Activated naive CD4-positive, alpha-beta T cell treated with anti-CD3 and anti-CD28 coated beads, Interleukin-2, amount 10 ng/mL, durations not matched to agents 7 days and 5 days (primary cell): ENCODE data around the gene STRN4.
"Not testable (repeated sequence)": the region's sequence is repeated elsewhere in the genome, so short reads cannot be mapped to it uniquely, and the experiment has no call there.

Source experiments
- CTCF ChIA-PET: fragments of 350-600 bp; sonication (Branson Sonifier 250); formaldehyde crosslinking; loops from one replicate; lab custom pipeline; 2021; ENCODE audit warnings: antibody characterized with exemption; lab: Charles Lee
- DNase-seq: peaks from one replicate; pipeline ENCODE4 v3.0.0-alpha.2; 2020
- H3K27ac Mint-ChIP-seq: one replicate; pipeline ENCODE4 v1.8.0; 2021; ENCODE audit warnings: mild to moderate bottlenecking, moderate library complexity, mixed read lengths
- H3K27me3 Mint-ChIP-seq: one replicate; pipeline ENCODE4 v1.8.0; 2021; ENCODE audit warnings: mild to moderate bottlenecking, mixed read lengths
- H3K36me3 Mint-ChIP-seq: one replicate; pipeline ENCODE4 v1.8.0; 2021; ENCODE audit warnings: mixed read lengths
- H3K4me1 Mint-ChIP-seq: one replicate; pipeline ENCODE4 v1.8.0; 2021; ENCODE audit warnings: mixed read lengths
- H3K4me3 Mint-ChIP-seq: one replicate; pipeline ENCODE4 v1.8.0; 2021; ENCODE audit warnings: mild to moderate bottlenecking, moderate library complexity, mixed read lengths
- H3K9me3 Mint-ChIP-seq: one replicate; pipeline ENCODE4 v1.8.0; 2021; ENCODE audit warnings: mixed read lengths

STRN4 gene

DNA sequence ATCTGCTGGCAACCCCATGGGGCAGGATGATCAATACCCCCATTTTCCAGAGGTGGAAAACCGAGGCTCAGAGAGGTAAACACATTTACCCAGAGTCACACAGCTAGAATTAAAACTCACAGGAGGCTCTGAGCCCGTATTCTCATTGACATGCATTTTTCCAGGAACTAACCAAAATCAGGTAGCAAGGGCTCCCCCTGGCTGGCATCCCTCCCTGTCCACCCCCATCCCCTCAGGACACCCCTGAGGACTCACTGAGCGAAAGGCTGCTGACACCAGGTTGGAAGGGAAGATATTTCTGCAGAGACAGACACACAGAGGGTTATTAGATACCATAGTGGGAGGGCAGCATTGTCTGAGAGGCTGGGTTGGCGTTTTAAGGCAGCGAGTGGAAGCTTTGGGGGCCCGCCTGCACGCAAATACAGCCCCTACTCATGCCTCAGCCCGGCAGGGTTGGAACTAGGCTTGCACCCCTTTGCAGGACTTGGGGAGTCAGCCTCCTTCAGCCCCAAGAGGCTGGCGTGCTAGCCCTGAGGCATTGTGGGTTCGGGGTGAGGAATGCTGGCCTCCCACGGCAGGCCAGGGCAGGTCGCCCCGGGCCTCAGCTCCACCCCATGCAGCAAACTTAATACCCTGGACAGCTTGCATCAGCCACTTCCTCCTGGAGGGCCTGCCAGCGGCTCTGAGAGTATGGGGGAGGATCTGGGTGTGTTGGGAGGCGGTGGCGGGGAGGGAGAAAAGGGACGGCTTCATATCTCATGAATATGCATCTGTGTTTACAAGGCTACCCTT, 38.2 kb upstream of the STRN4 start:
- Mint-ChIP-seq H3K27me3 (no peaks in the 10 kb centered on the region), H3K4me3 (peak overlapping the region; percentile 96), H3K9me3 (no peaks in the 10 kb centered on the region), H3K4me1 (peaks cover 57% of the 10 kb centered on the region), H3K36me3 (peaks cover 45% of the 10 kb centered on the region), H3K27ac (peak overlapping the region; percentile 93)
- peak; percentile 76 for DNase-seq
- CTCF ChIA-PET: interaction anchor here (0.6 to 2.5 kb wide), 13 partner anchors 8 to 206 kb away, joined by 3 to 16 read pairs (median 3); no protein-coding TSS in a partner anchor

DNA sequence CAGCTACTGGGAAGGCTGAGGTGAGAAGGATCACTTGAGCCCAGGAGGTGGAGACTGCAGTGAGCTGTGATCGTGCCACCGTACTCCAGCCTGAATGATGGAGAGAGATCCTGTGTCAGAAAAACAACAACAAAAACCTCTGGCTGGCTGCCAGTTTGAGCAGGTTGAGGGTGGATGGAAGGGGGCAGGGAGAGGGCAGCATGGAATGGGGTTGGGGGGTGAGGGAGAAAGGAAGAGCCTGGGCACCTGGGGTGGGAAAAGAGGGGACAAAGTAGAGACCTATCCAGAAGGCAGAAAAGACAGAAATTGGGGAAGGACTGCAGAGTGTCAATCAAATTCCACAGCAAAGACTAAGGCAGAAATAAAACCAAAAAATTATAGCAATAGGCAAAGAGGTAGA, 37.4 kb upstream of the STRN4 start:
- Mint-ChIP-seq H3K4me1 (peaks cover 54% of the 10 kb centered on the region), H3K9me3 (no peaks in the 10 kb centered on the region), H3K36me3 (peaks cover 50% of the 10 kb centered on the region), H3K27me3 (no peaks in the 10 kb centered on the region), H3K27ac (peak overlapping the region; percentile 93), H3K4me3 (peak overlapping the region; percentile 96)
- no peak for DNase-seq
- CTCF ChIA-PET: interaction anchor here (0.6 to 2.5 kb wide), 7 partner anchors 8 to 57 kb away, joined by 3 to 16 read pairs (median 3); no protein-coding TSS in a partner anchor

DNA sequence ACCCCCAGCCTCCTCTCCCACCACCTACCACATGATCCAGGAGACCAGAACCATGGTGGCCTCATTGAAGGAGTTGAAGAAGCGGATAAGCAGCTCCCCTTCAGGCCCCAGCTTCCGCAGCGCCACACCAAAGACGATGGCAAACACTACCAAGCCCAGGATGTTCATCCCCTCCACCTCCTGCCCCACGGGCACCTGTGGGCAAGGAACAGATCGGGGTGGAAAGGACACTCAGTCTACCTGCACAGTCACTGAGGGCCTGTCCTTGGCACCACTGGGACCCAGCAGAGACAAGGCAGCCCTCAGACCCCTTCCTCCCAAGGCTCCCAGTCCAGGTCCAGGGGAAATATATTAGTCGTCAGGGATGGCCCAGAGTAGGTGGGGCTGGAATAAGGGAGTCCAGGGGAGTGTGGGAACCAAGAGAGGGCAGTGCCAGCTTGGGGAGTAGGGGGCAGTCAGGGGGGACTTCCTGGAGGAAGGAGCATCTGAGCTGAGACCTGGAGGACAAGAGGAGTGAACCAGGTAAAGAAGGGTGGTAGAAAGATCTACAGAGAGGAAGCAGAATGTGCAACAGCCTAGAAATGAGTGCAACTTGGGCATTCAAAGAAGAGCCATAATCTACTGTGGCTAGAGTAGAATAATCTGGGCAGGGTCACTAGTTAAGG, 36.2 kb upstream of the STRN4 start:
- H3K27me3 Mint-ChIP-seq: no peaks in the 10 kb centered on the region
- peaks cover 60% of the 10 kb centered on the region for H3K36me3 Mint-ChIP-seq
- H3K4me3 Mint-ChIP-seq: peak overlapping the region; percentile 96
- no peak for DNase-seq
- H3K4me1 Mint-ChIP-seq: peaks cover 60% of the 10 kb centered on the region
- no peaks in the 10 kb centered on the region for H3K9me3 Mint-ChIP-seq
- H3K27ac Mint-ChIP-seq: peak overlapping the region; percentile 93
- CTCF ChIA-PET: interaction anchor here (2.4 kb wide), 1 partner anchor 24 kb away, joined by 13 read pairs; no protein-coding TSS in a partner anchor

DNA sequence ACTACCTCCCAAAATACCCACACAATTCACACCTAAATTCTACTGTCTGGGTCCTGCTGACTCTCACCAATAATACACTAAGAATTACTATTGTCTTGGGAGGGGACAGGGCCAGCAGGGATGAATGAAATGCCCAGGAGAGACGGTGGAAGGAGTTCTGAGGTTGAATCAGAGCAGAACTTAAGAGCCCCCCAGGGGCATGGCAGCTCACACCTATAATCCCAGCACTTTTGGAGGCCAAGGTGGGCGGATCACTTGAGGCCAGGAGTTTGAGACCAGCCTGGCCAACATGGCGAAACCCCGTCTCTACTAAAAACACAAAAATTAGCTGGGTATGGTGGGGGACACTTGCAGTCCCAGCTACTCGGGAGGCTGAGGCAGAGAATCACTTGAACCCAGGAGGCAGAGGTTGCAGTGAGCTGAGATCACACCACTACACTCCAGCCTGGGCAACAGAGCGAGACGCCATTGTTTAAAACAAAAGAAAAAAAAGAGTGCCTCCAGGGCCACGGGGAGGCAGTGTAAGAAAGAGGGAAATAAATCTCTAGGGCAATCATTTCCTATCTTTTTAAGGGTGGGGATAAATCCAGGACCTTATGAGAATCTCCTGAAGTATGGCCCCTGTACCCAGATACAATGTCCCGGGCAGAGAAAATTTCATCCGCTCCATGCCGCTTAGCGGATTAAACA, 31.9 kb upstream of the STRN4 start:
- H3K9me3 Mint-ChIP-seq, DNase-seq, H3K27me3 Mint-ChIP-seq, H3K4me3 Mint-ChIP-seq, CTCF ChIA-PET, H3K27ac Mint-ChIP-seq: not testable (repeated sequence)
- Mint-ChIP-seq H3K36me3 (peaks cover 56% of the 10 kb centered on the region), H3K4me1 (peaks cover 35% of the 10 kb centered on the region)

DNA sequence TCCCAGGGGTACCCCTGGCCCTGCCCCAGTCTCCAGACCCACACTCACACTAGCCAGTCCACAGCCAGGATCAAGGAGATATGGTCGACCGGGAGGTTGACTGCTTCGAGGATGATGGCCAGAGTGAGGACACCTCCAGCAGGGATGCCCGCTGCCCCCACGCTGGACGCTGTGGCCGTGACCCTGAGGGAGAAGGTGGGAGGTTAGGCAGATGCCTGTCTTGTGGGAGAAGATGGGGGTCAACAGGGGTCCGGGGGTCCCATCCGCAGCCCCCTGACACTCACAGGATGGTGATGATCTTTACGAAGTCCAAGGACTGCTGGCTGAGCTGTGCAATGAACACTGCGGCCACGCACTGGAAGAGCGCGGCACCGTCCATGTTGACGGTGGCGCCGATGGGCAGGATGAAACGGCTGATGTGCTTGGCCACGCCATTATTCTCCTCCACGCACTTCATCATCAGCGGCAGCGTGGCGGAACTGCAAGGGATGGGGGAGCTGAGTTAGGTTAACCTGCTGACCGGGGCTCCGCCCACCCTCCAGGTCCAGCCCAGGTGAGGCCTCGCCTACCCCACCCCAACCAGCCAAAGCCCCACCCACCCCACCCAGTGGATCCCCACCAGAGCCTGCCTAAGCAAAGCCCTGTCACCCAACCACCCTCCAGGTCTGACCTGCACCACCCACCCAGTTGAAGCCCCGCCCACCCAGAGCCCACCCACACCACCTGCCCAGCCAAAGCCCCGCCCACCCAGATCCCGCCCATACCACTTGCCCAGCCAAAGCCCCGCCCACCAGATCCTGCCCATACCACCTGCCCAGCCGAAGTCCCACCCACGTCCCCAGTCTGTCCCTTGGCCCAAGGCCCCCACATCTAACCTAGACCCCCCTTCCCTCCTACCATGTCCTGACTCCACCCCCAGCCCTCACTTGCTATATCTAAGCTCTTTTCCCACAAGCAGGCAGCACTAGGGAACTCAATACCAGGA, 31.0 kb upstream of the STRN4 start:
- Mint-ChIP-seq H3K9me3 (no peaks in the 10 kb centered on the region), H3K4me1 (peaks cover 26% of the 10 kb centered on the region), H3K4me3 (no peak overlapping the region), H3K36me3 (peaks cover 48% of the 10 kb centered on the region), H3K27me3 (no peaks in the 10 kb centered on the region), H3K27ac (peak overlapping the region; percentile 68)
- no peak for DNase-seq
- CTCF ChIA-PET: interaction anchor here (2.3 kb wide), 1 partner anchor 10 kb away, joined by 7 read pairs; no protein-coding TSS in a partner anchor

DNA sequence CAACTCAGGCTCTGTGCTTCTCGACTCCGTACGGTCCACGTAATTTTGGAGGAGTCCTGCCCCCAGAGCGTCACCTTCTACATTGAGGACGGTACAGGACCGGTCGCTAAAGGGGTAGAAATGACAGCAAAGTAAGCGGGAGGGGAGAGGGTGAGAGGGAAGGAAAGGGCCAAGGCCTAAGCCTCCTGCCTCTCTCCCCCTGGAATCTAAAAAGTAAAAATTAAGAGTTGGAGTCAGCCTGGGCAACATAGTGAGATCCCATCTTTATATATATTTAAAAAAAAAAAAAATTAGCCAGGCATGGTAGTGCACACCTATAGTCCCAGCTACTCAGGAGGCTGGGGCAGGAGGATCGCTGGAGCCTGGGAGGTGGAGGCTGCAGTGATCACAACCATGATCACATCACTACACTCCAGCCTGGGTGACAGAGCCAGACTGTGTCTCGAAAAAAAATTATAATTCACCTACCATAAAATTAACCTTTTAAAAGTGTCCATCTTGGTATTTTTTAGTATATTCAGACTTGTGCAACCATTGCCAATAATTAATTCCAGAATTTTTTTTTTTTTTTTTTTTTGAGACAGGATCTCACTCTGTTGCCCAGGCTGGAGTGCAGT, 29.5 kb upstream of the STRN4 start:
- H3K27ac Mint-ChIP-seq: no peak overlapping the region
- CTCF ChIA-PET: interaction anchor here (0.9 to 2.3 kb wide), 3 partner anchors 8 to 9 kb away, joined by 3 to 7 read pairs (median 3); no protein-coding TSS in a partner anchor
- peaks cover 22% of the 10 kb centered on the region for H3K4me1 Mint-ChIP-seq
- peaks cover 41% of the 10 kb centered on the region for H3K36me3 Mint-ChIP-seq
- H3K9me3 Mint-ChIP-seq: no peaks in the 10 kb centered on the region
- no peak overlapping the region for H3K4me3 Mint-ChIP-seq
- no peaks in the 10 kb centered on the region for H3K27me3 Mint-ChIP-seq
- no peak for DNase-seq

DNA sequence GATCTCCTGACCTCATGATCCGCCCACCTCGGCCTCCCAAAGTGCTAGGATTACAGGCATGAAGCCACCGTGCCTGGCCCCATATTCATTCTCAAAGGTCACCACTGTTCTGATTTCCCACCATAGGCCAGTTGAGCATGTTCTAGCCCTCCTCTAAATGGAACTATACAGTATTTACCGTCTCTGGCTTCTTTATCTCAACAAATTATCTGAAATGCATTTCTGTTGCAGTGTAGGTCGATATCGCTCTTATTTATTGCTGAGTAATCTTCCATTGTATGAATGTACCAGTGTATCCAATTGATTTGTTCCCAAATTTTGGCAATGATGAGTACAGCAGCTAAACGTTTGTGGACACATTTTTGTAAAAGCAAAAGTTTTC, 26.8 kb upstream of the STRN4 start:
- DNase-seq: no peak
- no peaks in the 10 kb centered on the region for H3K9me3 Mint-ChIP-seq
- H3K4me1 Mint-ChIP-seq: peaks cover 11% of the 10 kb centered on the region
- no peak overlapping the region for H3K27ac Mint-ChIP-seq
- H3K27me3 Mint-ChIP-seq: no peaks in the 10 kb centered on the region
- H3K36me3 Mint-ChIP-seq: peaks cover 29% of the 10 kb centered on the region
- CTCF ChIA-PET: interaction anchor here (1.4 kb wide), 1 partner anchor 15 kb away, joined by 3 read pairs; no protein-coding TSS in a partner anchor
- H3K4me3 Mint-ChIP-seq: no peak overlapping the region

DNA sequence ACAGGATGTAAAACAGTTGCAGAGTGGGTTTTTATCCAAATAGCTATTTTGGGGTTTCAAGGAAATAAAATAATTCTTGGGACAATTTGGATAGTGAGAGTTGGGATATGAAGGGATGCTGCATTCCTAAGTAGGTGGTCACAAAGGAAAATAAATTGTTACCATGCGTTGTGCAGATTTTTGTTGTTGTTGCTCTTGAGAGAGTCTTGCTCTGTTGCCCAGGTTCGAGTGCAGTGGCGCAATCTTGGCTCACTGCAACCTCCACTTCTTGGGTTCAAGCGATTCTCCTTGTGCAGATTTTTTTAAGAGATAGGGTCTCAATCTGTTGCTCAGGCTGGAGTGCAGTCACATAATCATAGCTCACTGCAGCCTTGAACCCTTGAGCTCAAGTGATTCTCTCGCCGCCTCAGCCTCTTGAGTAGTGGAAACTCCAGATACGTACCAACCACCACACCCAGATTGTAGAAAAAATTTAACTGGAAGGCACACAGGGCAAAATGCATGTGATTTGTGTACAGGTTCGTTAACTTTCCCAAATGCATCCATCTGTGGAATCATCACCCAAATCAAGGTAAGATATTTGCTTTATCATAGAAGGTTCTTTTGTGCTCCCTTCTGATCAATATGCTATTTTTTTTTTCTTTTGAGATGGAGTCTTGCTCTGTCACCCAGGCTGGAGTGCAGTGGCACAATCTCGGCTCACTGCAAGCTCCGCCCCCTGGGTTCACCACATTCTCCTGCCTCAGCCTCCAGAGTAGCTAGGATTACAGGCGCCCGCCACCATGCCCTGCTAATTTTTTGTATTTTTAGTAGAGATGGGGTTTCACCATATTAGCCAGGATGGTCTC, 26.1 kb upstream of the STRN4 start:
- Mint-ChIP-seq H3K4me1 (peaks cover 7% of the 10 kb centered on the region), H3K27ac (no peak overlapping the region), H3K36me3 (peaks cover 24% of the 10 kb centered on the region), H3K27me3 (no peaks in the 10 kb centered on the region), H3K9me3 (no peaks in the 10 kb centered on the region), H3K4me3 (no peak overlapping the region)
- DNase-seq: no peak
- CTCF ChIA-PET: interaction anchor here (1.4 kb wide), 1 partner anchor 15 kb away, joined by 3 read pairs; no protein-coding TSS in a partner anchor

DNA sequence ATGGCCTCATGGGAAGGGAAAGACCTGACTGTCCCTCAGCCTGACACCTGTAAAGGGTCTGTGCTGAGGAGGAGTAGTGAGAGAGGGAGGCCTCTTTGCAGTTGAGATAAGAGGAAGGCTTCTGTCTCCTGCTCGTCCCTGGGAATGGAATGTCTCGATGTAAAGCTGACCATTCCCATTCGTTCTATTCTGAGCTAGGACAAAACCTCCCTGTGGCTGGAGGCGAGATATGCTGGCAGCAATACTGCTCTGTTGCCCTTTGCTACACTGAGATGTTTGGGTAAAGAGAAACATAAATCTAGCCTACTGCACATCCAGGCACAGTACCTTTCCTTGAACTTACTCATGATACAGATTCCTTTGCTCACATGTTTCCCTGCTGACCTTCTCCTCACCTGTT, 22.5 kb upstream of the STRN4 start:
- not testable (repeated sequence) for H3K27ac Mint-ChIP-seq, H3K4me1 Mint-ChIP-seq, H3K4me3 Mint-ChIP-seq, H3K36me3 Mint-ChIP-seq, H3K27me3 Mint-ChIP-seq, H3K9me3 Mint-ChIP-seq, DNase-seq
- CTCF ChIA-PET: interaction anchor here (2.2 kb wide), 1 partner anchor 11 kb away, joined by 7 read pairs; no protein-coding TSS in a partner anchor

DNA sequence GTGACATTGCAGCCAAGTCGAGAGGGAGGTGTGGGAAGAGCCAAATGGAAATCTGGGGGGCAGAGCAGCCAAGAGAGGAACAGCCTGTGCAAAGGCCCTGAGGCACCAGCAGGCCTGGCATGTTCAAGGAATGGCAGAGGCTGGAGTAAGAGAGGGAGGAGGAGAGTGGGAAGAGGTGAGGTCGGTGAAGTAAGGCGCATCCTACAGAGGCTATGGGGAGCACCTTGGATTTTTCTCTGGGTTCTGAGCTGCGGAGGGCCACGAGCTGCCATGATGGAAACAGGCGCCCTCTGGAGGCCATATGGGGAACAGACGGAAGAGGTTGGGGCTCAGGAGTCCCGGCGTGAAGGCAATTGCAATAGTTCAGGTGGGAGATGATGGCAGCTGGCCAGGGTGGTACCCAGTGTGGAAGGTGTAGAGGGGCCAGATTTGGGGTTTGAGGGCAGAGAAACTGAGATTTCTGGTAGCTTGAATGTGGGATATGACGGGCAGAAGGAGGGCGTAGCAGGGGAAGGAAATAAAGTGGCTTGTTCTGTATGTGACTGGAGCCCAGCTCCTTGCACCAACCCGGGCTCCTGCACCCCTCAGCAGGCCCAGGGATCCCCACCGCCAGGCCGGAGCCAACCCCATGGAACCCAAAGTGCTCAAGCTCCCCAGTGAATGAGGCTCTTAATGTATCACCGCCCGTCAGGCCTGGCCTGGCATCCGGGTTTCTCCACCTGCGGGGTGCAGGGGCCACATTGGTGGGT, 20.5 kb upstream of the STRN4 start:
- Mint-ChIP-seq H3K4me3 (no peak overlapping the region), H3K4me1 (peaks cover 5% of the 10 kb centered on the region), H3K27ac (no peak overlapping the region), H3K36me3 (peaks cover 1% of the 10 kb centered on the region), H3K27me3 (peaks cover 4% of the 10 kb centered on the region), H3K9me3 (no peaks in the 10 kb centered on the region)
- DNase-seq: peak; percentile 76
- CTCF ChIA-PET: interaction anchor here (0.7 to 2.7 kb wide), 21 partner anchors 9 to 238 kb away, joined by 3 to 23 read pairs (median 5); partner anchors contain the start of genes AP2S1 and SLC1A5

DNA sequence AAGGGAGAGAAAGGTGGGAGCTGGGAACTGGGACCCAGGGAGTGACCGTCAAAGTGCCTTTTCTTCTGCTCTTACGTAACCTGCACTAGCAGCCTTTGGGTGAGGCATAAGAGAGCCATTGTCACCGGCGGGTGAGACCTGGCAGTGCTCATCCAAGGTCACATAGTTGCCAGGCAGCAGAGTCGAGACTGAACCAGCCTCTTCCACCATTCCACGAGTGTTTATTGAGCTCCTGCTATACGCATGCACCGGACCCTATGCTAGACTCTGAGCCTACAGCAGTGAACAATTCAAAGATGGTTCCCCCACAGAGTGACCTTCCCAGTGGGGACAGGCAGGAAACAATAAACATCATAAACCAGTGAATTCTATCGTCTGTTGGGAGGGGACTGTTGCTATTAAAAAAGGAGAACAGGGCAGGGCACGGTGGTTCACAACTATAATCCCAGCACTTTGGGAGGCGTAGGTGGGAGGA, 18.6 kb upstream of the STRN4 start:
- no peaks in the 10 kb centered on the region for H3K36me3 Mint-ChIP-seq
- no peak for DNase-seq
- H3K9me3 Mint-ChIP-seq: no peaks in the 10 kb centered on the region
- no peak overlapping the region for H3K27ac Mint-ChIP-seq
- peaks cover 4% of the 10 kb centered on the region for H3K27me3 Mint-ChIP-seq
- H3K4me1 Mint-ChIP-seq: peaks cover 5% of the 10 kb centered on the region
- CTCF ChIA-PET: interaction anchor here (0.7 to 1.7 kb wide), 5 partner anchors 13 to 233 kb away, joined by 3 to 10 read pairs (median 4); partner anchors contain the start of gene SLC1A5
- H3K4me3 Mint-ChIP-seq: no peak overlapping the region
